Neural cell (in vitro differentiated cells): Measurements from ENCODE around the gene VWA7.

Experiments used
- TAF1 ChIP-seq: IDR thresholded peaks from 2 replicates; pipeline ENCODE4 v1.6.1; 2012; ENCODE audit warnings: low read depth
- TF ChIP-seq, protein P1 (sequence below): fragments of 450-650 bp; IDR thresholded peaks from 2 replicates; pipeline ENCODE4 v1.5.1; 2014; ENCODE audit warnings: antibody characterized with exemption, mild to moderate bottlenecking, moderate library complexity; ENCODE audit not compliant: poor library complexity, severe bottlenecking

- no peak for TF ChIP-seq TAF1
- TF ChIP-seq, protein P1, sequence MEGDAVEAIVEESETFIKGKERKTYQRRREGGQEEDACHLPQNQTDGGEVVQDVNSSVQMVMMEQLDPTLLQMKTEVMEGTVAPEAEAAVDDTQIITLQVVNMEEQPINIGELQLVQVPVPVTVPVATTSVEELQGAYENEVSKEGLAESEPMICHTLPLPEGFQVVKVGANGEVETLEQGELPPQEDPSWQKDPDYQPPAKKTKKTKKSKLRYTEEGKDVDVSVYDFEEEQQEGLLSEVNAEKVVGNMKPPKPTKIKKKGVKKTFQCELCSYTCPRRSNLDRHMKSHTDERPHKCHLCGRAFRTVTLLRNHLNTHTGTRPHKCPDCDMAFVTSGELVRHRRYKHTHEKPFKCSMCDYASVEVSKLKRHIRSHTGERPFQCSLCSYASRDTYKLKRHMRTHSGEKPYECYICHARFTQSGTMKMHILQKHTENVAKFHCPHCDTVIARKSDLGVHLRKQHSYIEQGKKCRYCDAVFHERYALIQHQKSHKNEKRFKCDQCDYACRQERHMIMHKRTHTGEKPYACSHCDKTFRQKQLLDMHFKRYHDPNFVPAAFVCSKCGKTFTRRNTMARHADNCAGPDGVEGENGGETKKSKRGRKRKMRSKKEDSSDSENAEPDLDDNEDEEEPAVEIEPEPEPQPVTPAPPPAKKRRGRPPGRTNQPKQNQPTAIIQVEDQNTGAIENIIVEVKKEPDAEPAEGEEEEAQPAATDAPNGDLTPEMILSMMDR: no peak
These were observed 8.3 kb upstream of the VWA7 start for GRCh38 chr6:31785475-31785874.
